Measurements from ENCODE around the gene DERA. TPM values are rescaled to one million over a fixed set of nuclear protein-coding genes. Genes with fewer than 3 reads are reported as not detected.
A peak's percentile ranks its signal among the peaks of the same experiment; 100 is the strongest.

The DERA gene
- total and polyA plus RNA-seq, 2 of the 13 experiments (the other 11 are each of a cell fraction or from before 2014, with no cell fraction given): 24.0 to 51.3 TPM

DNA sequence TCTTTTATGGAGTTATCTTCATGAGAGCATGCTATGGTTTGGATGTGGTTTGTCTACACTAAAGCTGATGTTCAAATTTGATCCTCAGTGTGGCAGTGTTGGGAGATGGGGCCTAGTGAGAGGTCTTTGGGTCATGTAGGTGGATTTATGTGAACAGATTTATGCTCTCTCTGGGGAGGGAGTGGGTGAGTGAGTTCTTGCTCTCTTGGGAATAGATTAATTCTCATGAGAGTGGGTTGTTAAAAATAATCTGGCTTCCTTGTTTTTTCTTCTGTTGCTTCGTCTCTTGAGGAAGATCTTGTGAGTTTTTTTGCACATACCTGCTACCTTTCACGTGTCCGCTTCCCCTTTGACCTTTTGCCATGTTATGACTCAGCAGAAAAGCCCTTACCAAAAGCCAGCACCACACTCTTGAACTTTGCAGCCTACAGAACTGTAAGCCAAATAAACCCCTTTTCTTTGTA is 20.5 kb downstream of the DERA start (continued):
- TF ChIP-seq, protein P1, sequence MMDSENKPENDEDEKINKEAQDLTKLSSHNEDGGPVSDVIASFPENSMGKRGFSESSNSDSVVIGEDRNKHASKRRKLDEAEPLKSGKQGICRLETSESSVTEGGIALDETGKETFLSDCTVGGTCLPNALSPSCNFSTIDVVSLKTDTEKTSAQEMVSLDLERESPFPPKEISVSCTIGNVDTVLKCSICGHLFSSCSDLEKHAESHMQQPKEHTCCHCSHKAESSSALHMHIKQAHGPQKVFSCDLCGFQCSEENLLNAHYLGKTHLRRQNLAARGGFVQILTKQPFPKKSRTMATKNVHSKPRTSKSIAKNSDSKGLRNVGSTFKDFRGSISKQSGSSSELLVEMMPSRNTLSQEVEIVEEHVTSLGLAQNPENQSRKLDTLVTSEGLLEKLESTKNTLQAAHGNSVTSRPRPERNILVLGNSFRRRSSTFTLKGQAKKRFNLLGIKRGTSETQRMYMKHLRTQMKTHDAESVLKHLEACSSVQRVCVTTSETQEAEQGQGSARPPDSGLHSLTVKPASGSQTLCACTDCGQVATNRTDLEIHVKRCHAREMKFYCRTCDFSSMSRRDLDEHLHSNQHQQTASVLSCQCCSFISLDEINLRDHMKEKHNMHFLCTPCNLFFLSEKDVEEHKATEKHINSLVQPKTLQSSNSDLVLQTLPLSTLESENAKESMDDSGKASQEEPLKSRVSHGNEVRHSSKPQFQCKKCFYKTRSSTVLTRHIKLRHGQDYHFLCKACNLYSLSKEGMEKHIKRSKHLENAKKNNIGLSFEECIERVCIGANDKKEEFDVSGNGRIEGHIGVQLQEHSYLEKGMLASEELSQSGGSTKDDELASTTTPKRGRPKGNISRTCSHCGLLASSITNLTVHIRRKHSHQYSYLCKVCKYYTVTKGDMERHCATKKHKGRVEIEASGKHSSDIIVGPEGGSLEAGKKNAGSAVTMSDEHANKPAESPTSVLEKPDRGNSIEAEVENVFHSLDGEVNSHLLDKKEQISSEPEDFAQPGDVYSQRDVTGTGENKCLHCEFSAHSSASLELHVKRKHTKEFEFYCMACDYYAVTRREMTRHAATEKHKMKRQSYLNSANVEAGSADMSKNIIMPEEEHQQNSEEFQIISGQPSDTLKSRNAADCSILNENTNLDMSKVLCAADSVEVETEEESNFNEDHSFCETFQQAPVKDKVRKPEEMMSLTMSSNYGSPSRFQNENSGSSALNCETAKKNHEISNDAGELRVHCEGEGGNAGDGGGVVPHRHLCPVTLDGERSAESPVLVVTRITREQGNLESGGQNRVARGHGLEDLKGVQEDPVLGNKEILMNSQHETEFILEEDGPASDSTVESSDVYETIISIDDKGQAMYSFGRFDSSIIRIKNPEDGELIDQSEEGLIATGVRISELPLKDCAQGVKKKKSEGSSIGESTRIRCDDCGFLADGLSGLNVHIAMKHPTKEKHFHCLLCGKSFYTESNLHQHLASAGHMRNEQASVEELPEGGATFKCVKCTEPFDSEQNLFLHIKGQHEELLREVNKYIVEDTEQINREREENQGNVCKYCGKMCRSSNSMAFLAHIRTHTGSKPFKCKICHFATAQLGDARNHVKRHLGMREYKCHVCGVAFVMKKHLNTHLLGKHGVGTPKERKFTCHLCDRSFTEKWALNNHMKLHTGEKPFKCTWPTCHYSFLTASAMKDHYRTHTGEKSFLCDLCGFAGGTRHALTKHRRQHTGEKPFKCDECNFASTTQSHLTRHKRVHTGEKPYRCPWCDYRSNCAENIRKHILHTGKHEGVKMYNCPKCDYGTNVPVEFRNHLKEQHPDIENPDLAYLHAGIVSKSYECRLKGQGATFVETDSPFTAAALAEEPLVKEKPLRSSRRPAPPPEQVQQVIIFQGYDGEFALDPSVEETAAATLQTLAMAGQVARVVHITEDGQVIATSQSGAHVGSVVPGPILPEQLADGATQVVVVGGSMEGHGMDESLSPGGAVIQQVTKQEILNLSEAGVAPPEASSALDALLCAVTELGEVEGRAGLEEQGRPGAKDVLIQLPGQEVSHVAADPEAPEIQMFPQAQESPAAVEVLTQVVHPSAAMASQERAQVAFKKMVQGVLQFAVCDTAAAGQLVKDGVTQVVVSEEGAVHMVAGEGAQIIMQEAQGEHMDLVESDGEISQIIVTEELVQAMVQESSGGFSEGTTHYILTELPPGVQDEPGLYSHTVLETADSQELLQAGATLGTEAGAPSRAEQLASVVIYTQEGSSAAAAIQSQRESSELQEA (CRISPR knock-in tag; IDR thresholded peaks at IDR 0.05; ENCODE audit: not compliant biosample characterization): no peak
- TF ChIP-seq ZNF766 (CRISPR knock-in tag; IDR thresholded peaks at IDR 0.05; ENCODE audit: borderline replicate concordance) (peak; percentile 93; the same call in 1 of the 2 replicates), PHB2 (IDR thresholded peaks at IDR 0.05; ENCODE audit: partially characterized antibody) (no peak), ELF1 (CRISPR knock-in tag; IDR thresholded peaks at IDR 0.05) (no peak), FOXO1 (CRISPR knock-in tag; IDR thresholded peaks at IDR 0.05) (no peak), KMT2B (CRISPR knock-in tag; IDR thresholded peaks at IDR 0.05) (no peak), PHF21A (CRISPR knock-in tag; IDR thresholded peaks at IDR 0.05) (no peak), KLF11 (CRISPR knock-in tag; IDR thresholded peaks at IDR 0.05) (no peak), CEBPG (CRISPR knock-in tag; IDR thresholded peaks at IDR 0.05) (no peak), ZNF7 (CRISPR knock-in tag; IDR thresholded peaks at IDR 0.05) (no peak), POLR2AphosphoS5 (IDR thresholded peaks at IDR 0.05; ENCODE audit: low read depth, low read length) (no peak), ZNF746 (CRISPR knock-in tag; IDR thresholded peaks at IDR 0.05) (no peak), RBFOX2 (IDR thresholded peaks at IDR 0.05; ENCODE audit: low read depth, low read length) (no peak)
- TF ChIP-seq, protein P2, sequence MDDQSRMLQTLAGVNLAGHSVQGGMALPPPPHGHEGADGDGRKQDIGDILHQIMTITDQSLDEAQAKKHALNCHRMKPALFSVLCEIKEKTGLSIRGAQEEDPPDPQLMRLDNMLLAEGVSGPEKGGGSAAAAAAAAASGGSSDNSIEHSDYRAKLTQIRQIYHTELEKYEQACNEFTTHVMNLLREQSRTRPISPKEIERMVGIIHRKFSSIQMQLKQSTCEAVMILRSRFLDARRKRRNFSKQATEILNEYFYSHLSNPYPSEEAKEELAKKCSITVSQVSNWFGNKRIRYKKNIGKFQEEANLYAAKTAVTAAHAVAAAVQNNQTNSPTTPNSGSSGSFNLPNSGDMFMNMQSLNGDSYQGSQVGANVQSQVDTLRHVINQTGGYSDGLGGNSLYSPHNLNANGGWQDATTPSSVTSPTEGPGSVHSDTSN (CRISPR knock-in tag; IDR thresholded peaks at IDR 0.05; ENCODE audit: borderline replicate concordance): no peak
- TF ChIP-seq, protein P3, sequence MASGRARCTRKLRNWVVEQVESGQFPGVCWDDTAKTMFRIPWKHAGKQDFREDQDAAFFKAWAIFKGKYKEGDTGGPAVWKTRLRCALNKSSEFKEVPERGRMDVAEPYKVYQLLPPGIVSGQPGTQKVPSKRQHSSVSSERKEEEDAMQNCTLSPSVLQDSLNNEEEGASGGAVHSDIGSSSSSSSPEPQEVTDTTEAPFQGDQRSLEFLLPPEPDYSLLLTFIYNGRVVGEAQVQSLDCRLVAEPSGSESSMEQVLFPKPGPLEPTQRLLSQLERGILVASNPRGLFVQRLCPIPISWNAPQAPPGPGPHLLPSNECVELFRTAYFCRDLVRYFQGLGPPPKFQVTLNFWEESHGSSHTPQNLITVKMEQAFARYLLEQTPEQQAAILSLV (CRISPR knock-in tag; IDR thresholded peaks at IDR 0.05; ENCODE audit: borderline replicate concordance): no peak
- TF ChIP-seq, protein P4, sequence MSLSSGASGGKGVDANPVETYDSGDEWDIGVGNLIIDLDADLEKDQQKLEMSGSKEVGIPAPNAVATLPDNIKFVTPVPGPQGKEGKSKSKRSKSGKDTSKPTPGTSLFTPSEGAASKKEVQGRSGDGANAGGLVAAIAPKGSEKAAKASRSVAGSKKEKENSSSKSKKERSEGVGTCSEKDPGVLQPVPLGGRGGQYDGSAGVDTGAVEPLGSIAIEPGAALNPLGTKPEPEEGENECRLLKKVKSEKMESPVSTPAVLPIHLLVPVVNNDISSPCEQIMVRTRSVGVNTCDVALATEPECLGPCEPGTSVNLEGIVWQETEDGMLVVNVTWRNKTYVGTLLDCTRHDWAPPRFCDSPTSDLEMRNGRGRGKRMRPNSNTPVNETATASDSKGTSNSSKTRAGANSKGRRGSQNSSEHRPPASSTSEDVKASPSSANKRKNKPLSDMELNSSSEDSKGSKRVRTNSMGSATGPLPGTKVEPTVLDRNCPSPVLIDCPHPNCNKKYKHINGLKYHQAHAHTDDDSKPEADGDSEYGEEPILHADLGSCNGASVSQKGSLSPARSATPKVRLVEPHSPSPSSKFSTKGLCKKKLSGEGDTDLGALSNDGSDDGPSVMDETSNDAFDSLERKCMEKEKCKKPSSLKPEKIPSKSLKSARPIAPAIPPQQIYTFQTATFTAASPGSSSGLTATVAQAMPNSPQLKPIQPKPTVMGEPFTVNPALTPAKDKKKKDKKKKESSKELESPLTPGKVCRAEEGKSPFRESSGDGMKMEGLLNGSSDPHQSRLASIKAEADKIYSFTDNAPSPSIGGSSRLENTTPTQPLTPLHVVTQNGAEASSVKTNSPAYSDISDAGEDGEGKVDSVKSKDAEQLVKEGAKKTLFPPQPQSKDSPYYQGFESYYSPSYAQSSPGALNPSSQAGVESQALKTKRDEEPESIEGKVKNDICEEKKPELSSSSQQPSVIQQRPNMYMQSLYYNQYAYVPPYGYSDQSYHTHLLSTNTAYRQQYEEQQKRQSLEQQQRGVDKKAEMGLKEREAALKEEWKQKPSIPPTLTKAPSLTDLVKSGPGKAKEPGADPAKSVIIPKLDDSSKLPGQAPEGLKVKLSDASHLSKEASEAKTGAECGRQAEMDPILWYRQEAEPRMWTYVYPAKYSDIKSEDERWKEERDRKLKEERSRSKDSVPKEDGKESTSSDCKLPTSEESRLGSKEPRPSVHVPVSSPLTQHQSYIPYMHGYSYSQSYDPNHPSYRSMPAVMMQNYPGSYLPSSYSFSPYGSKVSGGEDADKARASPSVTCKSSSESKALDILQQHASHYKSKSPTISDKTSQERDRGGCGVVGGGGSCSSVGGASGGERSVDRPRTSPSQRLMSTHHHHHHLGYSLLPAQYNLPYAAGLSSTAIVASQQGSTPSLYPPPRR (CRISPR knock-in tag; IDR thresholded peaks at IDR 0.05; ENCODE audit: borderline replicate concordance): no peak

Measured in HepG2 (cell line).